Hepatocyte (in vitro differentiated cells): ENCODE measurements around the gene SGCD. TPM values are rescaled to one million over a fixed set of nuclear protein-coding genes. Genes with fewer than 3 reads are reported as not detected.

Source experiments
- DNase-seq: peaks from one replicate; pipeline ENCODE4 v3.0.0-alpha.2; 2016; ENCODE audit warnings: low spot score
- H2AFZ ChIP-seq: fragments of 200-600 bp; sonication (generic); 2 replicates; pipeline ENCODE4 v1.6.0; 2016; ENCODE audit warnings: antibody characterized with exemption, mild to moderate bottlenecking
- H3K27ac ChIP-seq: fragments of 200-600 bp; sonication (generic); 2 replicates; pipeline ENCODE4 v1.5.1; 2016; ENCODE audit warnings: mild to moderate bottlenecking
- H3K27me3 ChIP-seq: fragments of 200-600 bp; sonication (generic); 2 replicates; pipeline ENCODE4 v1.6.1; 2016
- H3K36me3 ChIP-seq: fragments of 200-600 bp; sonication (generic); replicated peaks from 2 replicates; pipeline ENCODE4 v1.5.1; 2016; ENCODE audit warnings: low read depth; ENCODE audit not compliant: insufficient read depth
- H3K4me1 ChIP-seq: fragments of 200-600 bp; sonication (generic); 2 replicates; pipeline ENCODE4 v1.5.1; 2016; ENCODE audit warnings: mild to moderate bottlenecking, moderate library complexity; ENCODE audit not compliant: insufficient read depth
- H3K4me2 ChIP-seq: fragments of 200-600 bp; sonication (generic); 2 replicates; pipeline ENCODE4 v1.6.0; 2016
- H3K4me3 ChIP-seq: fragments of 200-600 bp; sonication (generic); 2 replicates; pipeline ENCODE4 v1.5.1; 2016; ENCODE audit warnings: mild to moderate bottlenecking
- H3K79me2 ChIP-seq: fragments of 200-600 bp; sonication (generic); 2 replicates; pipeline ENCODE4 v1.6.0; 2017; ENCODE audit warnings: mild to moderate bottlenecking
- H3K9me2 ChIP-seq: fragments of 200-600 bp; sonication (generic); replicated peaks from 2 replicates; pipeline ENCODE4 v1.6.0; 2017; ENCODE audit warnings: mild to moderate bottlenecking; ENCODE audit not compliant: insufficient read depth
- H3K9me3 ChIP-seq: fragments of 200-600 bp; sonication (generic); 2 replicates; pipeline ENCODE4 v1.5.1; 2016; ENCODE audit warnings: low read depth, mild to moderate bottlenecking
- H4K20me1 ChIP-seq: fragments of 200-600 bp; sonication (generic); 2 replicates; pipeline ENCODE4 v1.6.0; 2016; ENCODE audit warnings: mild to moderate bottlenecking; ENCODE audit not compliant: insufficient read depth, poor library complexity, severe bottlenecking
- CTCF ChIP-seq: fragments of 200-600 bp; sonication (generic); IDR thresholded peaks from 2 replicates; pipeline ENCODE4 v1.5.1; 2016; ENCODE audit warnings: antibody characterized with exemption, mild to moderate bottlenecking; ENCODE audit not compliant: poor library complexity
- EZH2 ChIP-seq: fragments of 200-600 bp; sonication (generic); IDR thresholded peaks from 2 replicates; pipeline ENCODE4 v1.6.1; 2016; ENCODE audit warnings: antibody characterized with exemption, mild to moderate bottlenecking, borderline replicate concordance
- EZH2phosphoT487 ChIP-seq: fragments of 200-600 bp; sonication (generic); IDR thresholded peaks from one replicate; pipeline ENCODE4 v1.6.1; 2018; ENCODE audit warnings: antibody characterized with exemption, mild to moderate bottlenecking, low read depth, moderate library complexity; ENCODE audit not compliant: unreplicated experiment, severe bottlenecking
- WGBS: methylation state at CpG from one replicate; pipeline ENCODE4 v1.1.6; 2016; ENCODE audit warnings: low lambda C conversion rate; ENCODE audit errors: missing lambda C conversion rate; 5-methylcytosine and 5-hydroxymethylcytosine counted together
- polyA plus RNA-seq: library from polyadenylated mRNA; unstranded; fragments of >200 nt; fragmentation: Nextera tagmentation; extraction: Ambion mirVana; gene quantifications from 2 replicates; pipeline ENCODE4 v1.2.1, GENCODE V29; 2016
- total RNA-seq: library from RNA; depleted of rRNA; stranded (reverse); fragments of >200 nt; gene quantifications from 2 replicates; pipeline ENCODE4 v1.2.3, GENCODE V29; 2014

The SGCD gene
- total and polyA plus RNA-seq, 2 experiments from 2014 or later, result 3.8 to 8.8 TPM

GRCh38 chr5:156693113-156693512, 366.1 kb downstream of the SGCD start:
- WGBS, result 63% methylated on average over 1 of the region's 1 CpG
- no peaks in the 10 kb centered on the region for H3K27me3 ChIP-seq
- peak overlapping the region; percentile 56 for H3K4me2 ChIP-seq
- H3K79me2 ChIP-seq, result no peaks in the 10 kb centered on the region
- H2AFZ ChIP-seq, result no peak overlapping the region
- peak overlapping the region; percentile 64 for H3K27ac ChIP-seq
- peaks cover 8% of the 10 kb centered on the region for H3K4me1 ChIP-seq
- no peaks in the 10 kb centered on the region for H4K20me1 ChIP-seq
- DNase-seq, result peak; percentile 20
- H3K4me3 ChIP-seq, result no peak overlapping the region
- H3K9me3 ChIP-seq, result no peaks in the 10 kb centered on the region
- H3K36me3 ChIP-seq, result no peaks in the 10 kb centered on the region
- TF ChIP-seq EZH2, result no peak
- TF ChIP-seq EZH2phosphoT487, result no peak
- no peak for TF ChIP-seq CTCF
- H3K9me2 ChIP-seq, result no peaks in the 10 kb centered on the region

DNA sequence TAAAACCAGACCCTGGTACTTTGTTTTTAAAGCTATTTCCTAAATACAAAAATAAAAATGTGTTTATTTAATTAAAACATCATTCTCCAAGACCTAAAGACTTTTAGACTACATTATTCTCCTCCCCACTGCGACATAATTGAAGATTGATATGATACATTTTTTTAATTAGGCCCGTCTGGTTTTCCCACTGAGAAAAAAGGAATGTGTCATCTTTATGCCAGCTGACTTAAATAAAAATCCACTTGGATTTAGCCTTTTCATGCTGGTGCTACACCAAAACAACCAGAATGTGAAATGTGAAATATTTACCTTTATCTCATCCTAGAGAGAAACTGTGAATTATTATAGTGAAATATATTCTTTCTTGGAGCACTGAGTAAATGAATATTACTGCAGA, 367.6 kb downstream of the SGCD start:
- Histone ChIP-seq H3K27ac (no peak overlapping the region), H2AFZ (no peak overlapping the region), H3K9me2 (no peaks in the 10 kb centered on the region), H4K20me1 (no peaks in the 10 kb centered on the region), H3K4me2 (no peak overlapping the region), H3K36me3 (no peaks in the 10 kb centered on the region), H3K9me3 (no peaks in the 10 kb centered on the region), H3K79me2 (no peaks in the 10 kb centered on the region), H3K4me1 (peaks cover 8% of the 10 kb centered on the region), H3K27me3 (no peaks in the 10 kb centered on the region), H3K4me3 (no peak overlapping the region)
- 77% methylated on average over 2 of the region's 2 CpGs for WGBS
- no peak for DNase-seq
- no peak for TF ChIP-seq EZH2phosphoT487
- TF ChIP-seq CTCF, result no peak
- TF ChIP-seq EZH2, result no peak

DNA sequence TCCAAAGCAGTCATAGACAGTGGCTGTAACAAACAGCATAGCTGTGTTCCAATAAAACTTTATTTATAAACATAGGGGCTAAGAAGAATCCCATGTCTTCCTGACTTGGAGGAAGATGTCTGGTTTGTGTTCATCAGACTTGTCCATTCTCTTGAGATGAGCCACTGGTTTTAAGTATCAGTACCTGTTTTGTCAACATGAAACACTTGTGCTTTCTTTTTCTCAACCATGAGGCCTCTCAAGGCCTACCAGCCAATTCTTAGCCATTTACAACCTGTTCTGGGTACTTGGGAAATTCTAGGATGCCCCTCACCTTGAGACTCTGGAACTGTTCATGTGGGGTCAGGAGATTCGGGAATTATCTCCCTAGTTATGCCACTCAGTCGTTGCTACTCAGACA, 368.8 kb downstream of the SGCD start:
- Histone ChIP-seq H3K4me3 (no peak overlapping the region), H3K4me1 (peaks cover 8% of the 10 kb centered on the region), H4K20me1 (no peaks in the 10 kb centered on the region), H3K9me2 (no peaks in the 10 kb centered on the region), H3K9me3 (no peaks in the 10 kb centered on the region), H3K79me2 (no peaks in the 10 kb centered on the region), H3K27ac (no peak overlapping the region), H2AFZ (no peak overlapping the region), H3K36me3 (no peaks in the 10 kb centered on the region), H3K4me2 (no peak overlapping the region), H3K27me3 (no peaks in the 10 kb centered on the region)
- WGBS, result 86% methylated on average over 2 of the region's 2 CpGs
- DNase-seq, result no peak
- TF ChIP-seq EZH2phosphoT487 (no peak), CTCF (no peak), EZH2 (no peak)

- Histone ChIP-seq H3K36me3 (no peaks in the 10 kb centered on the region), H3K79me2 (no peaks in the 10 kb centered on the region), H4K20me1 (no peaks in the 10 kb centered on the region), H3K27me3 (no peaks in the 10 kb centered on the region), H3K4me3 (no peak overlapping the region), H3K4me2 (no peak overlapping the region), H3K9me2 (no peaks in the 10 kb centered on the region), H3K4me1 (peaks cover 8% of the 10 kb centered on the region), H3K27ac (no peak overlapping the region), H3K9me3 (no peaks in the 10 kb centered on the region), H2AFZ (no peak overlapping the region)
- TF ChIP-seq EZH2phosphoT487 (no peak), EZH2 (no peak), CTCF (no peak)
- WGBS, result 48% methylated on average over 3 of the region's 3 CpGs
- no peak for DNase-seq
Measured at GRCh38 chr5:156698323-156698722, 371.4 kb downstream of the SGCD start.
